Panc1 (cell line): ENCODE data around the gene CDK18. TPM values are rescaled to one million over a fixed set of nuclear protein-coding genes. Genes with fewer than 3 reads are reported as not detected.

ENCODE experiments used
- ATAC-seq: fragments of 200-7000 bp; cut with Tn5 transposase; 2 replicates; pipeline ENCODE4 v1.9.1; 2020; ENCODE audit warnings: mild to moderate bottlenecking, moderate library complexity
- BruUV-seq: library from RNA; stranded (reverse); fragments of 400-500 nt; replicated peaks from 2 replicates; lab custom pipeline; 2021; lab: Mats Ljungman, UMichigan
- CTCF ChIA-PET: fragments of 300-600 bp; sonication (Branson Sonifier 250); formaldehyde crosslinking; loops from one replicate; lab custom pipeline; 2022; ENCODE audit warnings: antibody characterized with exemption; lab: Charles Lee
- POLR2A ChIA-PET: fragments of 300-600 bp; sonication (Branson Sonifier 250); formaldehyde crosslinking; loops from one replicate; lab custom pipeline; 2022; ENCODE audit warnings: antibody characterized with exemption; lab: Charles Lee
- DNase-seq: peaks from one replicate; pipeline ENCODE4 v3.0.0-alpha.2; 2010; ENCODE audit warnings: low read depth, low spot score
- H3K27ac ChIP-seq: 2 replicates; pipeline ENCODE4 v1.5.1; 2011; ENCODE audit warnings: mild to moderate bottlenecking, low read length, inconsistent platforms
- H3K27me3 ChIP-seq: fragments of 200-500 bp; sonication (Bioruptor generic); 2 replicates; pipeline ENCODE4 v1.6.0; 2014; ENCODE audit warnings: low read length, inconsistent platforms; ENCODE audit not compliant: control insufficient read depth, insufficient read depth
- H3K36me3 ChIP-seq: fragments of 200-500 bp; sonication (Bioruptor generic); 2 replicates; pipeline ENCODE4 v1.5.1; 2014; ENCODE audit warnings: inconsistent platforms, mild to moderate bottlenecking, low read length, moderate library complexity; ENCODE audit not compliant: control insufficient read depth, insufficient read depth
- H3K4me1 ChIP-seq: 2 replicates; pipeline ENCODE4 v1.5.1; 2011; ENCODE audit warnings: inconsistent platforms, mild to moderate bottlenecking, low read length, moderate library complexity; ENCODE audit not compliant: control insufficient read depth, insufficient read depth
- H3K4me3 ChIP-seq, 2 experiments: 2 replicates each; pipeline ENCODE4 v1.5.1; 2011 to 2012; ENCODE audit warnings: low read depth in 2 of 2, low read length in 2 of 2, mild to moderate bottlenecking in 2 of 2, inconsistent platforms in 1 of 2, moderate library complexity in 1 of 2
- H3K9me3 ChIP-seq: fragments of 200-500 bp; sonication (Bioruptor generic); 2 replicates; pipeline ENCODE4 v1.5.1; 2014; ENCODE audit warnings: low read depth, mild to moderate bottlenecking, inconsistent platforms, low read length, moderate library complexity; ENCODE audit not compliant: control insufficient read depth, insufficient read depth
- POLR2AphosphoS5 ChIP-seq: IDR thresholded peaks from 2 replicates; pipeline ENCODE4 v1.6.1; 2012; ENCODE audit warnings: mild to moderate bottlenecking, low read depth, low read length, moderate library complexity
- REST ChIP-seq, 2 experiments: IDR thresholded peaks; 2 replicates each; pipeline ENCODE4 v1.6.1; 2011 to 2012; ENCODE audit warnings: low read depth in 2 of 2, control low read depth in 1 of 2, low read length in 1 of 2, mild to moderate bottlenecking in 1 of 2, moderate library complexity in 1 of 2; ENCODE audit not compliant: insufficient read depth in 1 of 2
- SIN3A ChIP-seq: IDR thresholded peaks from 2 replicates; pipeline ENCODE4 v1.6.1; 2012; ENCODE audit warnings: low read depth, mild to moderate bottlenecking, low read length, moderate library complexity, borderline replicate concordance; ENCODE audit not compliant: insufficient read depth
- TCF7L2 ChIP-seq: IDR thresholded peaks from 2 replicates; pipeline ENCODE4 v1.6.1; 2011; ENCODE audit warnings: mild to moderate bottlenecking, low read depth, low read length, inconsistent platforms
- in situ Hi-C: cut with HindIII; loops from 2 replicates; pipeline ENCODE4 v1.10.0; 2016; ENCODE audit warnings: low sequenced_read_pairs, low pct_unique_long_range_greater_than_20kb
- intact Hi-C: fragments of 100-400 bp; cut with micrococcal nuclease; formaldehyde crosslinking; loops from one replicate; pipeline ENCODE4 v1.10.0; 2022; ENCODE audit not compliant: unreplicated experiment
- total RNA-seq: library from RNA; stranded (reverse); gene quantifications from one replicate; pipeline ENCODE4 v1.2.1, GENCODE V29; 2021; ENCODE audit not compliant: unreplicated experiment
- TF ChIP-seq, protein P1 (sequence below): fragments of 450-650 bp; IDR thresholded peaks from 2 replicates; pipeline ENCODE4 v1.5.1; 2017; ENCODE audit warnings: mild to moderate bottlenecking

CDK18 gene
- total RNA-seq, 1 experiment from 2014 or later: 7.0 TPM

DNA sequence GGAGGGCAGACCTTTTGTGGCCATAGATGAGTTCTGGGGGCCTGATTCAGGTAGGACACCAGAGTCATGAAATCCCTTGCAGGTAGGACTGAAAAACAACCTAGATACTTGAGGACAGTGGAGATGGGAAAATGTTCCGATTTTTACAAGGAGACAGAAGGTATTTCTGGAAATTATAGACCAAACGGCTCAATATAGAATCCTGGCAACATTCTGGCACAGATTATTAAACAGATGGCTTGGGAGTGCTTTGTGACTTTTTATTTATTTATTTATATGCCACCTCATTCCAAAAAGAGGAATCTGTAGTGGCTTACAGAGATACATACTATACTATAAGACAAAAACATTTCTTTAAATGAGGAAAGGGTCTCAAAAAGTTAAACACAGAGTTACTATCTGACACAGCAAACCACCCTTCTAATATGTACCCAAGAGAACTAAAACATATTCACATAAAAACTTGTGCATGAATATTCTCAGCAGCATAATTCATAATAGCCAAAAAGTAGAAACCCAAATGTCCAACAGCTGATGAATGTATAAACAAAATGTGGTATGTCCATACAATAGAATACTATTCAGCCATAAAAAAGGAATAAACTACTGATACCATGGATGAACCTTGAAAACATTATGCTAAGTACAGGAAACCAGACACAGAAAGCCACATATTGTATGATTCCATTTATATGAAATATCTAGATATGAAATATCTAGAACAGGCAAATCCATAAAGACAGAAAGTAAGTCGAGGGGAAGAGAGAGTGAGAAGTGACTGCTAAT, 49.8 kb downstream of the CDK18 start:
- H3K4me3 ChIP-seq: no peak overlapping the region
- in situ Hi-C loops: no loop called here
- no peak for ATAC-seq
- TF ChIP-seq TCF7L2 (no peak), POLR2AphosphoS5 (no peak), SIN3A (no peak), REST (IDR thresholded peaks at IDR 0.05; ENCODE audit: insufficient read depth in 1 of 2, low read depth in 2 of 2, low read length in 1 of 2) (no peak)
- TF ChIP-seq, protein P1, sequence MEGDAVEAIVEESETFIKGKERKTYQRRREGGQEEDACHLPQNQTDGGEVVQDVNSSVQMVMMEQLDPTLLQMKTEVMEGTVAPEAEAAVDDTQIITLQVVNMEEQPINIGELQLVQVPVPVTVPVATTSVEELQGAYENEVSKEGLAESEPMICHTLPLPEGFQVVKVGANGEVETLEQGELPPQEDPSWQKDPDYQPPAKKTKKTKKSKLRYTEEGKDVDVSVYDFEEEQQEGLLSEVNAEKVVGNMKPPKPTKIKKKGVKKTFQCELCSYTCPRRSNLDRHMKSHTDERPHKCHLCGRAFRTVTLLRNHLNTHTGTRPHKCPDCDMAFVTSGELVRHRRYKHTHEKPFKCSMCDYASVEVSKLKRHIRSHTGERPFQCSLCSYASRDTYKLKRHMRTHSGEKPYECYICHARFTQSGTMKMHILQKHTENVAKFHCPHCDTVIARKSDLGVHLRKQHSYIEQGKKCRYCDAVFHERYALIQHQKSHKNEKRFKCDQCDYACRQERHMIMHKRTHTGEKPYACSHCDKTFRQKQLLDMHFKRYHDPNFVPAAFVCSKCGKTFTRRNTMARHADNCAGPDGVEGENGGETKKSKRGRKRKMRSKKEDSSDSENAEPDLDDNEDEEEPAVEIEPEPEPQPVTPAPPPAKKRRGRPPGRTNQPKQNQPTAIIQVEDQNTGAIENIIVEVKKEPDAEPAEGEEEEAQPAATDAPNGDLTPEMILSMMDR: no peak
- POLR2A ChIA-PET: interaction anchor here (0.6 kb wide), 1 partner anchor 78 kb away, joined by 3 read pairs; the partner anchor contains the start of gene ELK4
- H3K36me3 ChIP-seq: no peaks in the 10 kb centered on the region
- no peak overlapping the region for H3K27ac ChIP-seq
- no peaks in the 10 kb centered on the region for H3K27me3 ChIP-seq
- H3K4me1 ChIP-seq: no peaks in the 10 kb centered on the region
- BruUV-seq: no TSS peak
- no peak for DNase-seq
- peaks cover 4% of the 10 kb centered on the region; the same call in 1 of the 2 replicates for H3K9me3 ChIP-seq
- CTCF ChIA-PET: no interaction called here
- intact Hi-C loops: no loop called here

DNA sequence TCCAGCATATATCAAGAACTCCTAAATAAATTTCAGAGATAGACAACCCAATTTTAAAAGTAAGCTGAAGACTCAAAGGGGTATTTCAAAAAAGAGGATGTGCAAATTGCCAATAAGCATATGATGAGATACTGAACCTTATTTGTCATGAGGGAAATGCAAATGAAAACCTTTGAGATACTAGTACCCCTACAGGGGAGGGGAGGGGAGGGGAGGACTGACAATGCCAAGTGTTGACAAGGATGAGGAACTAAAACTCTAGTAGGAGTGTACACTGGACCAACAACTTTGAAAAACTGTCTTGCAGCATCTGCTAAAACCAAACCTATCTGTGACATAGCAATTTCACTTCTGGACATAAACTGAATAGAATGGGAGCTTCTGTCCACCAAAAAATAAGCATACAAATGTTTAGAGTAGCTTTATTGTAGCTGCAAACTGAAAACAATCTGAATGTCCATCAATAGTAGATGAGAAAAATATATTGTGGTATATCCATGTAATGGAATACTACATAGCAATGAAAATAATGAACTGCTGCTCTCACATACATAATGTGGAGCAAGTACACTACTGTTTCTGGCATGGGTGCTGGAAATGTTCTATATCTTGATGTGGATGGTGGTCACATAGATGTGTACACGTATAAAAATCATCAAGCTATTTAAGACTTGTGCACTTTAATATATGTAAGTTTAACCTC, 57.2 kb downstream of the CDK18 start:
- peaks cover 11% of the 10 kb centered on the region; the same call in 1 of the 2 replicates for H3K27me3 ChIP-seq
- ATAC-seq: no peak
- no peaks in the 10 kb centered on the region for H3K4me1 ChIP-seq
- DNase-seq: no peak
- no TSS peak for BruUV-seq
- POLR2A ChIA-PET: interaction anchor here (0.5 to 0.7 kb wide), 2 partner anchors 35 to 117 kb away, joined by 4 to 5 read pairs; no protein-coding TSS in a partner anchor
- H3K9me3 ChIP-seq: peaks cover 3% of the 10 kb centered on the region; the same call in 1 of the 2 replicates
- intact Hi-C loops: no loop called here
- no peaks in the 10 kb centered on the region for H3K36me3 ChIP-seq
- H3K4me3 ChIP-seq: no peak overlapping the region
- no peak overlapping the region for H3K27ac ChIP-seq
- TF ChIP-seq POLR2AphosphoS5: no peak
- TF ChIP-seq REST (IDR thresholded peaks at IDR 0.05; ENCODE audit: insufficient read depth in 1 of 2, low read depth in 2 of 2, low read length in 1 of 2): no peak
- no peak for TF ChIP-seq TCF7L2
- in situ Hi-C loops: no loop called here
- CTCF ChIA-PET: no interaction called here
